Heart right ventricle (tissue), 16 donors: ENCODE measurements around the gene KCNA3. TPM values are rescaled to one million over a fixed set of nuclear protein-coding genes. Genes with fewer than 3 reads are reported as not detected.

Experiments used
- ATAC-seq, 8 donors: fragments of 200-7000 bp; cut with Tn5 transposase; one replicate each; pipeline ENCODE4 v1.9.1; 2020; ENCODE audit warnings: mild to moderate bottlenecking in 8 of 8, moderate library complexity in 8 of 8, moderate number of reproducible peaks in 1 of 8
- DNase-seq, 2 donors: peaks; one replicate each; pipeline ENCODE4 v3.0.0-alpha.2; 2020
- H3K27ac ChIP-seq, 10 donors: fragments of 200-600 bp; sonication (generic) in 2 of 10; one replicate each; pipeline versions ENCODE4 v1.5.0 to v1.8.0; 2020 to 2022; ENCODE audit warnings: mild to moderate bottlenecking in 3 of 10
- H3K27me3 ChIP-seq, 7 donors: fragments of 200-600 bp; one replicate each; pipeline ENCODE4 v1.8.0; 2021 to 2022; ENCODE audit warnings: mild to moderate bottlenecking in 2 of 7
- H3K36me3 ChIP-seq, 9 donors: fragments of 200-600 bp; sonication (generic) in 1 of 9; one replicate each; pipeline versions ENCODE4 v1.5.0 to v1.8.0; 2020 to 2022; ENCODE audit warnings: mild to moderate bottlenecking in 2 of 9
- H3K4me1 ChIP-seq, 9 donors: fragments of 200-600 bp; sonication (generic) in 1 of 9; one replicate each; pipeline versions ENCODE4 v1.5.0 to v1.8.0; 2020 to 2022; ENCODE audit warnings: mild to moderate bottlenecking in 4 of 9
- H3K4me3 ChIP-seq, 10 donors: fragments of 200-600 bp; sonication (generic) in 2 of 10; one replicate each; pipeline versions ENCODE4 v1.5.0 to v1.8.0; 2020 to 2022; ENCODE audit warnings: mild to moderate bottlenecking in 7 of 10, moderate library complexity in 2 of 10
- H3K9me3 ChIP-seq, 11 donors: fragments of 200-600 bp in 10 of 11; sonication (generic) in 2 of 11; one replicate each; pipeline versions ENCODE4 v1.5.0 to v1.8.0; 2013 to 2022; ENCODE audit warnings: mild to moderate bottlenecking in 2 of 11, control low read depth in 1 of 11, moderate library complexity in 1 of 11
- WGBS, 2 donors: extraction: QIAGEN DNeasy Blood & Tissue Kit; methylation state at CpG; one replicate each; pipeline ENCODE4 v1.1.7; 2013; ENCODE audit warnings: inconsistent platforms in 1 of 2; 5-methylcytosine and 5-hydroxymethylcytosine counted together
- intact Hi-C, 10 donors: fragments of 100-400 bp; cut with DNase I; formaldehyde crosslinking; loops; one replicate each; pipeline versions ENCODE4 v1.11.1 to v1.14.2; 2022
- polyA plus RNA-seq, 2 donors: library from polyadenylated mRNA; stranded (reverse); fragments of 200-250 nt; gene quantifications; one replicate each; pipeline ENCODE4 v1.2.3, GENCODE V29; 2013
- total RNA-seq, 10 donors: library from RNA; stranded (reverse); fragmentation: NEBNext Ultra II Directional in 3 of 10; extraction: Animal tissue kit (Norgen Biotek cat#: 25700) in 3 of 10; gene quantifications; one replicate each; pipeline versions ENCODE4 v1.2.1 to v1.2.4, GENCODE V29; 2021 to 2023
- TF ChIP-seq, protein P1 (sequence below), 9 donors: fragments of 200-600 bp; sonication (generic) in 2 of 9; IDR thresholded peaks; one replicate each; pipeline versions ENCODE4 v1.5.0 to v1.8.0; 2021 to 2022; ENCODE audit warnings: antibody characterized with exemption in 9 of 9, mild to moderate bottlenecking in 5 of 9, moderate library complexity in 1 of 9
- donor health status: Arrhythmogenic right ventricular cardiomyopathy.
- donor health status: ischemic (EF 13 %, LVEDD 7.1; RV severe dilation, severe dysfunction).
- donor health status: healthy with polysubstance abuse.
- donor health status: DM: no; HTN: yes; CAD: no.
- donor health status: DM: no; HTN: no; CAD: no.
- donor health status: ischemic (EF 25% LVEDD 6.9; RV normal size, moderate dysfunction).
- donor health status: ischemic (EF 25% LVEDD 5.7; RV mildly dilated, moderate dysfunction).
- donor health status: healthy.
- donor health status: DM: yes; HTN: yes; CAD: no.
- donor health status: Ischemic cardiomyopathy.
- donor health status: ischemic (EF 35%, LVEDD 5.7; RV mildly dilated, moderate dysfunction).
- donor health status: nonischemic (EF 11% LVEDD 7.7; RV severe dilation, severe dysfunction).
- donor health status: DM: yes; HTN: yes; CAD: no.
- donor health status: PGD.
- donor health status: ischemic (EF 29% LVEDD 5.4; RV normal size, mild dysfunction).
- donor health status: nonischemic (EF 23%, LVEDD 6.1; RV moderate dilation, normal function).

The KCNA3 gene
- total and polyA plus RNA-seq, 12 donors = 0.04 to 1.8 (median 0.40) TPM; not detected in 2

DNA sequence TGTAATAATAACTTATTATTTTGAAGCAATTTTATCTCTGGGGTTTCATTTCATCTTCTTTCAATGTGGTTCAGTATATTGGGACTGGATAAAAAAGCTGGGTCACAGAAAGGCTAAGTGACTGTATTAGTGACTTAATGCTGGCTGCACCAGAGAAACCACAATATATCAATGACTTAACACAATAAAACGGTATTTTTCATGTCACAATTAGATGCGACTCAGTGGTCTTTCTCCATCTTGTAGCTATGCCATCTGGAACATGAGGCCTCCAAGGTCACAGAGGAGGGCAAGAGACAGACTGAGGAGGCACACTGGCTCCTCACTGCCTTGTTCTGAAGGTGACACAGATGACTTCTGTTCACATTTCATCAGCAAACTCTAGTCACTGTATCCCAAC lies 26.0 kb upstream of the KCNA3 start:
- DNase-seq = no peak
- intact Hi-C loops = no loop called here
- no peak for ATAC-seq
- Histone ChIP-seq H3K4me3 (no peak overlapping the region), H3K27ac (no peak overlapping the region), H3K36me3 (no peaks in the 10 kb centered on the region), H3K4me1 (peaks cover 0 to 13% (median 0%) of the 10 kb centered on the region in 9 donors), H3K9me3 (peaks cover 0 to 8% (median 0%) of the 10 kb centered on the region in 11 donors), H3K27me3 (no peaks in the 10 kb centered on the region)
- TF ChIP-seq, protein P1, sequence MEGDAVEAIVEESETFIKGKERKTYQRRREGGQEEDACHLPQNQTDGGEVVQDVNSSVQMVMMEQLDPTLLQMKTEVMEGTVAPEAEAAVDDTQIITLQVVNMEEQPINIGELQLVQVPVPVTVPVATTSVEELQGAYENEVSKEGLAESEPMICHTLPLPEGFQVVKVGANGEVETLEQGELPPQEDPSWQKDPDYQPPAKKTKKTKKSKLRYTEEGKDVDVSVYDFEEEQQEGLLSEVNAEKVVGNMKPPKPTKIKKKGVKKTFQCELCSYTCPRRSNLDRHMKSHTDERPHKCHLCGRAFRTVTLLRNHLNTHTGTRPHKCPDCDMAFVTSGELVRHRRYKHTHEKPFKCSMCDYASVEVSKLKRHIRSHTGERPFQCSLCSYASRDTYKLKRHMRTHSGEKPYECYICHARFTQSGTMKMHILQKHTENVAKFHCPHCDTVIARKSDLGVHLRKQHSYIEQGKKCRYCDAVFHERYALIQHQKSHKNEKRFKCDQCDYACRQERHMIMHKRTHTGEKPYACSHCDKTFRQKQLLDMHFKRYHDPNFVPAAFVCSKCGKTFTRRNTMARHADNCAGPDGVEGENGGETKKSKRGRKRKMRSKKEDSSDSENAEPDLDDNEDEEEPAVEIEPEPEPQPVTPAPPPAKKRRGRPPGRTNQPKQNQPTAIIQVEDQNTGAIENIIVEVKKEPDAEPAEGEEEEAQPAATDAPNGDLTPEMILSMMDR (IDR thresholded peaks at IDR 0.05) = no peak
- WGBS, 2 donors = 83 to 89% methylated on average over 2 of the region's 2 CpGs

DNA sequence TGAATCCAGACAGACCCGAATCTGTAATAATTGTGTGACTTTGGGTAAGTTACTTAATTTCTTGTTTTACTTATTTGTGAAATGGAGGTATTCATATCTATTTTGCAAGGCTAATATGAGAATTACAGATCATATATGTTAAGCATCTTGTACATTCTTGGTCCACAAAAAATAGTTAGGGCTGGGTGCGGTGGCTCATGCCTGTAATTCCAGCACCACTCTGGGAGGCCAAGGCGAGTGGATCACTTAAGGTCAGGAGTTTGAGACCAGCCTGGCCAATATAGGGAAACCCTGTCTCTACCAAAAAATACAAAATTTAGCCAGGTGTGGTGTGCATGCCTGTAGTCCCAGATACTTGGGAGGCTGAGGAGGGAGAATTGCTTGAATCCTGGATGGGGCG lies 22.9 kb upstream of the KCNA3 start:
- ATAC-seq = no peak
- Histone ChIP-seq H3K36me3 (no peaks in the 10 kb centered on the region), H3K27me3 (no peaks in the 10 kb centered on the region), H3K4me3 (no peak overlapping the region), H3K4me1 (peaks cover 0 to 13% (median 0%) of the 10 kb centered on the region in 9 donors), H3K9me3 (peaks cover 0 to 8% (median 0%) of the 10 kb centered on the region in 11 donors), H3K27ac (no peak overlapping the region)
- 93 to 94% methylated on average over 4 of the region's 4 CpGs for WGBS, 2 donors
- TF ChIP-seq, protein P1 (IDR thresholded peaks at IDR 0.05) = no peak
- intact Hi-C loops = no loop called here
- DNase-seq = no peak

DNA sequence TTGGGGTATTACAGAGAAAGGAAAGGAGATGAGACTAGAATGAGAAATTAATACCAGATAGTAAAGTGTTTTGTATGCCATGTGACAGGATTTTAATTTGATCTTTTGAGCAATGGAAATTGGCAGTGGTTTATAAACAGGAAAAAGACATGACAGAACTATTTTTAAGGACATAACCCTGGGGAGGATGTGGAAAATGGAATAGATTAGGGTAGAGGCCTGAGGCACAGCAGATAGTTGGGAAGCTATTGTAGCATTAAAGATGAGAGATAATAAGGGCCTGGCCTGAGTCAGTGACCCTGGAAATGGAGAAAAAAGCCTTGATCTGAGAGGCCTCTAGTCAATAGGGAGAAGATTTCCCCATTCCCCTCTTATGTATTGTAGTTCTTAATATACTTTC lies 22.1 kb upstream of the KCNA3 start:
- TF ChIP-seq, protein P1 (IDR thresholded peaks at IDR 0.05) = no peak
- Histone ChIP-seq H3K4me1 (peaks cover 0 to 13% (median 0%) of the 10 kb centered on the region in 9 donors), H3K36me3 (no peaks in the 10 kb centered on the region), H3K27me3 (no peaks in the 10 kb centered on the region), H3K9me3 (peaks cover 0 to 8% (median 0%) of the 10 kb centered on the region in 11 donors), H3K27ac (no peak overlapping the region), H3K4me3 (no peak overlapping the region)
- DNase-seq (no peak), ATAC-seq (no peak)
- intact Hi-C loops = no loop called here

DNA sequence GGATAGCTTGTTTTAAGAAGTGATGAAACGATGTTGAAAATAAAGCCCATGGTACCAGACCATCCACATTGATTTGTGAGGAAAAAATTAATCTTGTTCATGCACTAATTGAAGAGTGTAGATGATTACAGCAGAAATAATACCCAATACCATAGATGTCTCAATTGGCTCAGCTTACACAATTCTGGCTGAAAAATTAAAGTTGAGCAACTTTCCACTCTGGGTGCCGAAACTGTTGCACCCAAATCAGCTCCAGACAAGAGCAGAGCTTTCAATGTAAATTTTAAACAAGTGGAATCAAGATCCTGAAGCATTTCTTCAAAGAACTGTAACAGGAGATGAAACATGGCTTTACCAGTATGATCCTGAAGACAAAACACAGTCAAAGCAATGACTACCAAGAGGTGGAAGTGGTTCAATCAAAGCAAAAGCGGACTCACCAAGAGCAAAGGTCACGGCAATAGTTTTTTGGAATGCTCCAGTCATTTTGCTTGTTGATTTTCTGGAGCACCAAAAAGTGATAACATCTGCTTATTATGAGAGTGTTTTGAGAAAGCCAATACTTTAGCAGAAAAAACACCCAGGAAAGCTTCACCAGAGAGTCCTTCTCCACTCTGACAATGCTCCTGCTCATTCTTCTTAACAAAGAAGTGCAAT lies 16.1 kb upstream of the KCNA3 start:
- H3K36me3 ChIP-seq = no peaks in the 10 kb centered on the region
- H3K4me1 ChIP-seq = peaks cover 0 to 9% (median 0%) of the 10 kb centered on the region in 9 donors
- TF ChIP-seq, protein P1 (IDR thresholded peaks at IDR 0.05) = no peak
- ATAC-seq (no peak), DNase-seq (no peak)
- H3K9me3 ChIP-seq = no peaks in the 10 kb centered on the region
- H3K27ac ChIP-seq = no peak overlapping the region
- intact Hi-C loops = no loop called here
- WGBS, 2 donors = 82 to 90% methylated on average over 4 of the region's 4 CpGs
- H3K27me3 ChIP-seq = peaks cover 0 to 13% (median 0%) of the 10 kb centered on the region in 7 donors
- no peak overlapping the region for H3K4me3 ChIP-seq
